Mononuclear cell (primary cell): ENCODE results near the gene FOXD4. TPM values are rescaled to one million over a fixed set of nuclear protein-coding genes. Genes with fewer than 3 reads are reported as not detected.
"Not testable (repeated sequence)": the region's sequence is repeated elsewhere in the genome, so short reads cannot be mapped to it uniquely, and the experiment has no call there.

Experiments used
- H3K27me3 ChIP-seq: 2 replicates; pipeline ENCODE4 v1.6.0; 2011; ENCODE audit warnings: low read length, control low read depth; ENCODE audit not compliant: insufficient read depth
- H3K4me1 ChIP-seq: 2 replicates; pipeline ENCODE4 v1.5.1; 2011; ENCODE audit warnings: mild to moderate bottlenecking, low read length, control low read depth; ENCODE audit not compliant: insufficient read depth
- H3K4me3 ChIP-seq: 2 replicates; pipeline ENCODE4 v1.5.1; 2011; ENCODE audit warnings: mild to moderate bottlenecking, low read length, moderate library complexity
- H3K9me3 ChIP-seq: 2 replicates; pipeline ENCODE4 v1.5.1; 2011; ENCODE audit warnings: low read depth, mild to moderate bottlenecking, control low read depth, low read length
- total RNA-seq: library from RNA; depleted of rRNA; stranded (reverse); fragments of >200 nt; gene quantifications from one replicate; pipeline ENCODE4 v1.2.3, GENCODE V29; 2012

Gene FOXD4
- total RNA-seq = not detected

DNA sequence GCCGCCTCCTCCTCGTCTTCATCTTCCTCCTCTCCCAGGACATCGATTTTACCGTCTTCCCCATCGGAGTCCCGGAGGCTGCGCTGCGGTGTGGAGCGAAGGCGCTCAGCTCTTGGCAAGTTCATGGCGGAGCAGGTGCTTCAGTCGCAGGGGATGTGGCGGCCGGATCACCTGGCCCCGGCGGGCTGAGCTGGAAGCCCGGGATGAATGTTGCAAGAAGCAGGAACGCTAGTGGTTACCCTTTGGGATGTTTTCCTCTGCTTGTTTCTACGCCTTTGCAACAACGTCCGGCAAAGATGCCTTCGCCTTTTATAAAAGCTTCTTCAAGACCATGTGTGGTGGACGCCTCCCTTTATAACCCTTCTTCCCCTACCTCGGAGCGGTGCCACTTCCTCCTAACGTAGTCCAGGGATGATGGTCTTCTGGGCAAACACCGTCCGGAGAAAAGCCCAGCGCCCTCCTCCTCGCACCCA, at the start of gene FOXD4:
FOXD4 (minus strand) TSS at position 423 of the 473 bp plus-strand sequence; CDS start at position 125, 298 bp downstream.
- H3K4me1 ChIP-seq = peaks cover 29% of the 10 kb centered on the region
- peaks cover 34% of the 10 kb centered on the region for H3K27me3 ChIP-seq
- H3K4me3 ChIP-seq, H3K9me3 ChIP-seq: not testable (repeated sequence)

- H3K4me1 ChIP-seq, H3K9me3 ChIP-seq, H3K4me3 ChIP-seq, H3K27me3 ChIP-seq: not testable (repeated sequence)
Observed at GRCh38 chr9:159871-160270, 41.7 kb upstream of the FOXD4 start.

DNA sequence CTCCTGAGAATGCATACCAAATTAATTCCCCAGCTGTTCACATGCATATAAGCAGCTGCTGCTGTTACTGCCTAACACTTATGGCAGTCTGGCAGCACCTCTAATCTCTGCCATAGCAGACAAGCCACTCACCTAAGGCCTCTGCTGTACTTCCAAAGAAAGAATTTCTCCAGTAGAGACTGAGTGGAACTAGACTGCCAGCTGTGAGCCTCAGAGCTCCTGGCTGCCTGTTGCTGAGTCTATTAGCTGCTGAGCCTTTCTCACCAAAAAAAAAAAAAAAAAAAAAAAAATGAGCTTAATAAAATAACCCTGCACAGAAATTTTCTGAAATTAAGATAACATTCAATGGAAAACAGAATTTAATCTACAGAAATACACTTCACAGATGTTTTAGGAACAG, 33.0 kb upstream of the FOXD4 start:
- H3K4me1 ChIP-seq, H3K27me3 ChIP-seq: not testable (repeated sequence)

DNA sequence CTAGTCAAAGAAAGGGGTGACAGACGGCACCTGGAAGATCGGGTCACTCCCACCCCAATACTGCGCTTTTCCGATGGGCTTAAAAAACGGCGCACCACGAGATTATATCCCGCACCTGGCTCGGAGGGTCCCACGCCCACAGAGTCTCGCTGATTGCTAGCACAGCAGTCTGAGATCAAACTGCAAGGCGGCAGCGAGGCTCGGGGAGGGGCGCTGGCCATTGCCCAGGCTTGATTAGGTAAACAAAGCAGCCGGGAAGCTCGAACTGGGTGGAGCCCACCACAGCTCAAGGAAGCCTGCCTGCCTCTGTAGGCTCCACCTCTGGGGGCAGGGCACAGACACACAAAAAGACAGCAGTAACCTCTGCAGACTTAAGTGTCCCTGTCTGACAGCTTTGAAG, 21.7 kb upstream of the FOXD4 start:
- H3K4me1 ChIP-seq, H3K27me3 ChIP-seq, H3K4me3 ChIP-seq, H3K9me3 ChIP-seq: not testable (repeated sequence)

More for the DNA sequence above, 33.0 kb upstream of the FOXD4 start:
- H3K9me3 ChIP-seq, H3K4me3 ChIP-seq: not testable (repeated sequence)

- H3K4me3 ChIP-seq, H3K9me3 ChIP-seq: not testable (repeated sequence)
- peaks cover 32% of the 10 kb centered on the region for H3K4me1 ChIP-seq
Observed at GRCh38 chr9:117144-117994, 848 bp downstream of the FOXD4 start.

GRCh38 chr9:116239-117077, 1.8 kb downstream of the FOXD4 start:
- not testable (repeated sequence) for H3K9me3 ChIP-seq, H3K4me3 ChIP-seq
- Histone ChIP-seq H3K27me3 (peaks cover 43% of the 10 kb centered on the region), H3K4me1 (peaks cover 32% of the 10 kb centered on the region)

More at GRCh38 chr9:117144-117994, 848 bp downstream of the FOXD4 start:
- H3K27me3 ChIP-seq = peaks cover 40% of the 10 kb centered on the region

- not testable (repeated sequence) for H3K4me3 ChIP-seq, H3K9me3 ChIP-seq
- peaks cover 46% of the 10 kb centered on the region for H3K27me3 ChIP-seq
- peaks cover 32% of the 10 kb centered on the region for H3K4me1 ChIP-seq
Observed at GRCh38 chr9:115118-115451, 3.1 kb downstream of the FOXD4 start.

DNA sequence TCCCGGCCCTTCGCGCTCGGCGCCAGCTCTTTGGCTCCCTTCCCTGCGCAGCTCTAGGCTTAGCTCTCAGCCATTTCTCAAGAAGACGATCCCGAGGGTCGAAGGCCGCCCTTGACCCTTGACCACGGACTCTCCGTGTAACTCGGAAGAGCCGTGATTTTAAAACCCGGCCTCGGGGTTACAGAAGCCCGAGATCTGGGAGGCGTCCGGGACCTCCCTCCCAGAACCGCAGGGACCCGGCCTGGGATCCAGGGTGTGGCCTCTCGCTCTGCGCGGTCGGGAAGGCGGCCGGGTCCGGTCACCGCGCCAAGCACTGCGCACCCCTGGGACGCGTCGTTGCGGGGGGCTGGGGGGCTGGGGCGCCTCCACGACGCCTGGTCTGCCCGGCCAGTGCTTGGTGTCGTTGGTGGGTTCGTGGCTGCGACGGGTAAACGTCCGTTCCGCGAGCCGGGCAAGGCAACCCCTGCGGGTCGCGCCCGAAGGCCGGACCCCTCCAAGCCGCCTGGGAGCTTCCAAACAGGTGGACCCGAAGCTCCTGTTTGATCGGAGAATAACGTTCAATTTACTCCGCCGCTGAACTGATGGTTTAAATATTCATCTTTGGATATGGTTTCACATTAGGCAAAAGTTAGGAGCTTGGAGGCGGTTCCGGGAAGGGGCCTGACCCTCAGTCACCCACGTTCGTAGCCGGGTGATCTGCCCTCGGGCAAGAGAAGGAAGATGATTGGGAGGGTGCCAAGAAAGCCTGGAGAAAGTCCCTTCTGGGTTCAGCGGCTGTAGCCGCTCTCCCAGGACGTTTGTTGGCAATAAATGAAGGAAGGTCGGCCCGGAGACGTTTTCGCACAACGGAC, 3.7 kb downstream of the FOXD4 start:
- Histone ChIP-seq H3K4me3 (peak overlapping the region; percentile 22), H3K27me3 (peaks cover 52% of the 10 kb centered on the region), H3K4me1 (peaks cover 32% of the 10 kb centered on the region)
- not testable (repeated sequence) for H3K9me3 ChIP-seq

GRCh38 chr9:113468-114266, 4.5 kb downstream of the FOXD4 start:
- not testable (repeated sequence) for H3K9me3 ChIP-seq

GRCh38 chr9:112589-113467, 5.4 kb downstream of the FOXD4 start:
- H3K27me3 ChIP-seq = peaks cover 56% of the 10 kb centered on the region
- H3K9me3 ChIP-seq, H3K4me3 ChIP-seq: not testable (repeated sequence)
- peaks cover 29% of the 10 kb centered on the region for H3K4me1 ChIP-seq

More at GRCh38 chr9:113468-114266, 4.5 kb downstream of the FOXD4 start:
- H3K4me3 ChIP-seq = peak overlapping the region; percentile 22
- peaks cover 32% of the 10 kb centered on the region for H3K4me1 ChIP-seq
- H3K27me3 ChIP-seq = peaks cover 55% of the 10 kb centered on the region

DNA sequence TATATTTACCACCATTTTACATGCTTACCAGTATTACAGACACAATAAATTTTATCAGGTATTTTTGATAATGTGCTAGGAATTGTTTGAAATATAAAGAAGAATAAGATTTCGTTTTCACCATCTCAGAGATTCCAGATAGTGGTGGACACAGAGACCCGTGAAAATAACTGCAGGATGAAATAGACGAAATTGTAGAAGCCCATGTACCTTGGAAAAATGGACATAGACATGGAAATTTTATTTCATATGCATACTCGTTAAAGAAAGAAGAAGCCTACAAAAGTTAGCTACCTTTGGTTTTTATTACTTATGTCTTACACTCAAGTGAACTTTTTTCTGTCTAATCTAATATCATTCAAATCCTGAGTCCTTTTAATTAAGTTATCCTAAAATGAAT, 7.5 kb downstream of the FOXD4 start:
- Histone ChIP-seq H3K4me1 (peaks cover 22% of the 10 kb centered on the region), H3K27me3 (peaks cover 52% of the 10 kb centered on the region)
- not testable (repeated sequence) for H3K4me3 ChIP-seq, H3K9me3 ChIP-seq

DNA sequence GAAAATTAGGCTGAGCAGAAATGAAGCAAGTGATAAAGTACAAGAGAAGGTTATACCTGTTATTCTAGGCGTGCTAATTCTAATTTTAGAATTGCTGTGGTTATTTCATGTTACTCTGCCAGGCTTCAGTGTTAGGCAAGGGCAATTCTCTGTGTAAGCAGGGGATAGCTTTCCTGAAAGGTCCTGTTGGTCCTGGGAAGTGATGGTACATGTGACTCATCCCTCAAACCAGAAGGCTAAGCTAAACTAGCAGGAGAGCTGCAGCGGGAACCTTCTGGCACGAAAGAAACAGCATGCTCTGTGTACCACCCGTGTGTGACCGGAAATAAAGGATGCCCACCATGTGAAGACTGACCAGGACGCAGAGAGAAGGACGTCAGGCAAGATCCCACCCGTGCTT, 8.7 kb downstream of the FOXD4 start:
- Histone ChIP-seq H3K27me3 (peaks cover 45% of the 10 kb centered on the region), H3K4me1 (peaks cover 16% of the 10 kb centered on the region)
- not testable (repeated sequence) for H3K4me3 ChIP-seq, H3K9me3 ChIP-seq

- Histone ChIP-seq H3K4me1 (peaks cover 10% of the 10 kb centered on the region), H3K27me3 (peaks cover 41% of the 10 kb centered on the region)
- H3K4me3 ChIP-seq, H3K9me3 ChIP-seq: not testable (repeated sequence)
Observed at GRCh38 chr9:108742-109495, 9.3 kb downstream of the FOXD4 start.
